ENCODE measurements around the gene CAMK2A. TPM values are rescaled to one million over a fixed set of nuclear protein-coding genes. Genes with fewer than 3 reads are reported as not detected.

Gene CAMK2A
- total and polyA plus RNA-seq, 2 donors (not counting 3 experiments of a cell fraction or from before 2014, with no cell fraction given): not detected

GRCh38 chr5:150272531-150272930 lies 17.0 kb downstream of the CAMK2A start:
- dilution Hi-C loops (cut with MboI; ENCODE audit: extremely low pct_ligation_motif_present, low sequenced_read_pairs) (no loop called here), intact Hi-C loops (cut with micrococcal nuclease) (loop anchor here (1.0 kb wide), 2 partner anchors 78 to 164 kb away; no protein-coding TSS in a partner anchor)
- no TSS peak for BruUV-seq (replicated peaks)
- Histone ChIP-seq H3K9me3 (replicated peaks; ENCODE audit: control insufficient read depth, insufficient read depth, low read length) (no peaks in the 10 kb centered on the region), H3K9me1 (replicated peaks; ENCODE audit: control insufficient read depth, extremely low read depth, insufficient read depth, low read length) (no peaks in the 10 kb centered on the region), H2AFZ (ENCODE audit: low read depth, low read length) (no peak overlapping the region), H3K4me2 (ENCODE audit: insufficient read depth, low read length) (no peak overlapping the region), H3K4me1 (ENCODE audit: control insufficient read depth, extremely low read depth, insufficient read depth, low read length) (no peaks in the 10 kb centered on the region), H3K27ac (ENCODE audit: insufficient read depth, low read depth, low read length) (no peak overlapping the region), H3K79me2 (ENCODE audit: control insufficient read depth, insufficient read depth, low read length) (no peaks in the 10 kb centered on the region), H3K27me3 (ENCODE audit: control insufficient read depth in 2 of 2, insufficient read depth in 2 of 2, low read length in 2 of 2) (peaks cover 9 to 19% of the 10 kb centered on the region in 2 experiments), H3K4me3 (replicated peaks in 1 of 3; ENCODE audit: insufficient read depth in 1 of 3, low read depth in 1 of 3, low read length in 3 of 3) (no peak overlapping the region), H4K20me1 (replicated peaks; ENCODE audit: control insufficient read depth, extremely low read depth, insufficient read depth, low read length) (no peaks in the 10 kb centered on the region), H3K9ac (replicated peaks; ENCODE audit: extremely low read depth, insufficient read depth, low read length) (no peak overlapping the region), H3K36me3 (ENCODE audit: control insufficient read depth in 2 of 2, extremely low read depth in 1 of 2, insufficient read depth in 2 of 2, low read length in 2 of 2) (no peaks in the 10 kb centered on the region)
- FAIRE-seq: no peak
- TF ChIP-seq JUN (IDR thresholded peaks at IDR 0.05; ENCODE audit: borderline replicate concordance, insufficient read depth, insufficient read length, low read depth): no peak
- no peak for TF ChIP-seq POLR2AphosphoS5 (IDR thresholded peaks at IDR 0.05; ENCODE audit: insufficient read depth, low read depth, low read length)
- TF ChIP-seq FOS (IDR thresholded peaks at IDR 0.05; ENCODE audit: borderline replicate concordance, insufficient read depth, low read length): no peak
- no peak for TF ChIP-seq GATA2 (IDR thresholded peaks at IDR 0.05; ENCODE audit: insufficient read depth, insufficient read length, low read depth, low read length)
- TF ChIP-seq, protein P1, sequence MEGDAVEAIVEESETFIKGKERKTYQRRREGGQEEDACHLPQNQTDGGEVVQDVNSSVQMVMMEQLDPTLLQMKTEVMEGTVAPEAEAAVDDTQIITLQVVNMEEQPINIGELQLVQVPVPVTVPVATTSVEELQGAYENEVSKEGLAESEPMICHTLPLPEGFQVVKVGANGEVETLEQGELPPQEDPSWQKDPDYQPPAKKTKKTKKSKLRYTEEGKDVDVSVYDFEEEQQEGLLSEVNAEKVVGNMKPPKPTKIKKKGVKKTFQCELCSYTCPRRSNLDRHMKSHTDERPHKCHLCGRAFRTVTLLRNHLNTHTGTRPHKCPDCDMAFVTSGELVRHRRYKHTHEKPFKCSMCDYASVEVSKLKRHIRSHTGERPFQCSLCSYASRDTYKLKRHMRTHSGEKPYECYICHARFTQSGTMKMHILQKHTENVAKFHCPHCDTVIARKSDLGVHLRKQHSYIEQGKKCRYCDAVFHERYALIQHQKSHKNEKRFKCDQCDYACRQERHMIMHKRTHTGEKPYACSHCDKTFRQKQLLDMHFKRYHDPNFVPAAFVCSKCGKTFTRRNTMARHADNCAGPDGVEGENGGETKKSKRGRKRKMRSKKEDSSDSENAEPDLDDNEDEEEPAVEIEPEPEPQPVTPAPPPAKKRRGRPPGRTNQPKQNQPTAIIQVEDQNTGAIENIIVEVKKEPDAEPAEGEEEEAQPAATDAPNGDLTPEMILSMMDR (IDR thresholded peaks at IDR 0.05; ENCODE audit: extremely low read depth in 1 of 2, insufficient read depth in 1 of 2, low read depth in 1 of 2, low read length in 2 of 2): peak in 1 of 2 donors; percentile 42
- TF ChIP-seq POLR2A (IDR thresholded peaks at IDR 0.05; ENCODE audit: low read depth, low read length): no peak
- TF ChIP-seq MYC (IDR thresholded peaks at IDR 0.05; ENCODE audit: low read depth, low read length): no peak
- DNase-seq (ENCODE audit: low read depth, low spot score): peak; percentile 18
- CTCF ChIA-PET: interaction anchor here (0.6 to 2.4 kb wide), 8 partner anchors 11 to 164 kb away, joined by 3 to 25 read pairs (median 4); no protein-coding TSS in a partner anchor
- POLR2A ChIA-PET: no interaction called here

Measured in endothelial cell of umbilical vein (primary cell).